Fibroblast of villous mesenchyme (primary cell): ENCODE measurements around the gene EPB41L4B. TPM values are rescaled to one million over a fixed set of nuclear protein-coding genes. Genes with fewer than 3 reads are reported as not detected.

Source experiments
- DNase-seq: peaks from one replicate; pipeline ENCODE4 v3.0.0-alpha.2; 2010; ENCODE audit warnings: low read depth
- H3K4me3 ChIP-seq: 2 replicates; pipeline ENCODE4 v1.5.1; 2011; ENCODE audit warnings: low read depth, mild to moderate bottlenecking, low read length
- total RNA-seq: library from RNA; depleted of rRNA; stranded (reverse); fragments of >200 nt; gene quantifications from 2 replicates; pipeline ENCODE4 v1.2.3, GENCODE V29; 2012
- TF ChIP-seq, protein P1 (sequence below): IDR thresholded peaks from 2 replicates; pipeline ENCODE4 v1.5.1; 2012; ENCODE audit warnings: low read depth, mild to moderate bottlenecking, low read length; ENCODE audit not compliant: insufficient read depth

The EPB41L4B gene
- total RNA-seq, 1 donor, result under 0.01 TPM

GRCh38 chr9:109245310-109245897 is 75.5 kb downstream of the EPB41L4B start:
- H3K4me3 ChIP-seq, result no peak overlapping the region
- TF ChIP-seq, protein P1, sequence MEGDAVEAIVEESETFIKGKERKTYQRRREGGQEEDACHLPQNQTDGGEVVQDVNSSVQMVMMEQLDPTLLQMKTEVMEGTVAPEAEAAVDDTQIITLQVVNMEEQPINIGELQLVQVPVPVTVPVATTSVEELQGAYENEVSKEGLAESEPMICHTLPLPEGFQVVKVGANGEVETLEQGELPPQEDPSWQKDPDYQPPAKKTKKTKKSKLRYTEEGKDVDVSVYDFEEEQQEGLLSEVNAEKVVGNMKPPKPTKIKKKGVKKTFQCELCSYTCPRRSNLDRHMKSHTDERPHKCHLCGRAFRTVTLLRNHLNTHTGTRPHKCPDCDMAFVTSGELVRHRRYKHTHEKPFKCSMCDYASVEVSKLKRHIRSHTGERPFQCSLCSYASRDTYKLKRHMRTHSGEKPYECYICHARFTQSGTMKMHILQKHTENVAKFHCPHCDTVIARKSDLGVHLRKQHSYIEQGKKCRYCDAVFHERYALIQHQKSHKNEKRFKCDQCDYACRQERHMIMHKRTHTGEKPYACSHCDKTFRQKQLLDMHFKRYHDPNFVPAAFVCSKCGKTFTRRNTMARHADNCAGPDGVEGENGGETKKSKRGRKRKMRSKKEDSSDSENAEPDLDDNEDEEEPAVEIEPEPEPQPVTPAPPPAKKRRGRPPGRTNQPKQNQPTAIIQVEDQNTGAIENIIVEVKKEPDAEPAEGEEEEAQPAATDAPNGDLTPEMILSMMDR, result no peak
- DNase-seq, result no peak

DNA sequence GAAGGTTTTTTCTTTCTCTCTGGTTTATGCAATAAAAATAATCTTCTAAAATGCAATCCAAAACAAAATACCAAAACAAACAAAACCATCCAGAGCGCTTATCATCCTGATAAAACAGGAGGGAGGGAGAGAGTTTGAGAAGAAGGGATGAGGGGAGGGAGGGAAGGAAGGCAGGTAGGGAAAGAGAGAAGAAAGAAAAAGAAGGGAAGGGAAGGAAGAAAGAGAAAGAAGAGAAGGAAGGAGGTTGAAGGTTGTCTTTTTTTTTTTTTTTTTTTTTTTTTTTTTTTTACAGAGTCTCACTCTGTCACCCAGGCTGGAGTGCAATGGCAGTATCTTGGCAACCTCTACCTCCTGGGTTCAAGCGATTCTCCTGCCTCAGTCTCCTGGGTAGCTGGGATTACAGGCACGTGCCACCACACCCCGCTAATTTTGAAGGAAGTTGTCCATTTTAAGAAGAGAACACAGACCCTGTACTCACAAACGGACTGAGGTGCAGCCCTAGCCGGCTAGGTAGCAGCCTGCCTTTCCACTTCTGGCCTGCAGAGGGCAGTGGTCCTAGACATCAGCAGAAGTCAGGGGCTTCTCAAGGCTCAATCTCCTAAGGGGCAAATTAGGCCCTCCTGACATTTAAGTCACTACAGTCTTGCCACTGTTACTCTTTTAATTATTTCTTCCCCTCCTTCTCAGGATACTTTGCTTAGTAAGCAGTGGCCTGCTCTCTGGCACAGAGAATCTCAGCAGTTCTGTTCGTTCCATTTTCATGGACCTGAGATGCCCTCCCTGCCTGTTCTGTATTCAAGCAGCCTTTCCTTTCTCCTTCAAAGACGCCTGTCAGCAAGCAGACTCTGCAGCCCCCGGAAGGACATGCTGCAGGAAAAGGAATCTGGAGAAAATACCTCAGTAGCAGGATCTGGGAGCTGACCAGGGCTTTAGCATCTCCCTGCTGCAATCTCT is 76.4 kb downstream of the EPB41L4B start:
- TF ChIP-seq, protein P1, result peak; percentile 95
- H3K4me3 ChIP-seq, result no peak overlapping the region
- DNase-seq, result peak; percentile 68

GRCh38 chr9:109242741-109243140 is 78.1 kb downstream of the EPB41L4B start:
- H3K4me3 ChIP-seq, result no peak overlapping the region
- TF ChIP-seq, protein P1, result no peak
- DNase-seq, result no peak

DNA sequence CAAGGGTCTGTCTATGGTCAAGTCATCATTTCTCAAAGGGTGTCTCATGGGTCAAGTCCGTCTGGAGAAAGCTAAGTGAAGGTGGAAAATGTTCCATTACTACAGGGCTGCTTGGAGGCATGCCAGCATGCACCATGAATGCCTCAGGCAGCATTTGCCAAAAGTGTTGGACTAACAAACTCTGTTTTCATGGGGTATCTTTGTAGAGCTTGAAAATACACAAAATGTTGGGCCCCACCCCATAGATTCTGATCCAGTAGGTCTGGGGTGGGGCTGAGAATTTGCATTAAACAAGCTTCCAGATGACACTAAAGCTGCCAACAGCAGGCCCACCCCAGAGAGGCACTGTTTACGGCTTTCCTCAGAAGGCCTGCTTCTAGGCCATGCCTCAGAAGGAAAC is 78.8 kb downstream of the EPB41L4B start:
- no peak for DNase-seq
- H3K4me3 ChIP-seq, result no peak overlapping the region
- TF ChIP-seq, protein P1, result no peak

DNA sequence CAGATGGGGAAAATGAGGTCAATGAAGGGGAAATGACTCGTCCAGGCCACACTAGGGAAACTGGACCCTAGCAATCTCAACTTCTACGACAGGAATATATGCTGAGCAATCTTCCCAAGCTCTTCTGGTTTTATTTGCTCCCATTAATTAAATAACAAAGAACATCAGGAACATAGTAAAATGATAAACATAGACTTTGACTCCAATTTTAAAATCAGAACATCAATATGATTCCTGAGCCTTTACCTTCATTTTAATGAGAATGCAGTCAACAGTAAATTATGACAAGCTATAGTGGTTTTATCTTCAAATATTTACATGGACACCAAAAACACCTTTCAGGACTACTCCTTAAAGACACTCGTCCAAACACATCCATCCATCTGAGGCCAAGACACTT is 79.7 kb downstream of the EPB41L4B start:
- TF ChIP-seq, protein P1, result no peak
- DNase-seq, result no peak
- no peak overlapping the region for H3K4me3 ChIP-seq

DNA sequence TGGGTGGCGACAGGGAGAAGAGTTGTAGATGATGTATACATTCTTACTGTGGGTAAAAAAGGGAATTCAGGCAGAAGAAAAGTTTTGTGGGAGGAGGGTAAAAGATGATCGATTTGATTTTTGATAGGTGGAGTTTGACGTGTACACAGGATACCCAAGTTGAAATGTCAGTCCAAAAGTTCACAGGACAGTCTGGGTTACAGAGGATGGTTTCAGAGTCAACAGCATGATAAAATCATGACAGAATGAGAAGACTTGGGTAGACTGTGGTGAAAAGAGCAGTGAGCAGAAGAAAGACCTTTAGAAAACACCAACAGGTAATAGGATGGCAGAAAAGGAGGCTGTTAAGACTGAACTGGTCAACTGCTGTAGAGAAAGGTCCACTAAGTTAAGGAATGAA is 81.6 kb downstream of the EPB41L4B start:
- no peak for DNase-seq
- TF ChIP-seq, protein P1, result no peak

More for the DNA sequence above, 81.6 kb downstream of the EPB41L4B start:
- H3K4me3 ChIP-seq, result no peak overlapping the region
